ENCODE results near the gene H6PD.

Gene H6PD

GRCh38 chr1:9311029-9311428, 76.5 kb downstream of the H6PD start:
- Histone ChIP-seq H3K4me3 (ENCODE audit: low read depth, low read length) (no peak overlapping the region), H3K36me3 (peaks cover 4% of the 10 kb centered on the region), H3K27me3 (ENCODE audit: insufficient read depth, low read depth, severe bottlenecking) (no peaks in the 10 kb centered on the region), H3K9me3 (ENCODE audit: severe bottlenecking) (no peaks in the 10 kb centered on the region), H3K27ac (no peak overlapping the region)
- DNase-seq = no peak
- TF ChIP-seq CTCF (IDR thresholded peaks at IDR 0.05; ENCODE audit: low read depth, low read length) = no peak

- TF ChIP-seq CTCF (IDR thresholded peaks at IDR 0.05; ENCODE audit: low read depth, low read length) = no peak
- H3K4me3 ChIP-seq (ENCODE audit: low read depth, low read length) = no peak overlapping the region
- H3K27ac ChIP-seq = no peak overlapping the region
- no peaks in the 10 kb centered on the region for H3K27me3 ChIP-seq (ENCODE audit: insufficient read depth, low read depth, severe bottlenecking)
- peaks cover 4% of the 10 kb centered on the region for H3K36me3 ChIP-seq
- H3K9me3 ChIP-seq (ENCODE audit: severe bottlenecking) = no peaks in the 10 kb centered on the region
- no peak for DNase-seq
Measured at GRCh38 chr1:9311479-9311878, 76.9 kb downstream of the H6PD start.

GRCh38 chr1:9312168-9312720, 77.7 kb downstream of the H6PD start:
- Histone ChIP-seq H3K9me3 (ENCODE audit: severe bottlenecking) (no peaks in the 10 kb centered on the region), H3K36me3 (peaks cover 4% of the 10 kb centered on the region), H3K27me3 (ENCODE audit: insufficient read depth, low read depth, severe bottlenecking) (no peaks in the 10 kb centered on the region), H3K27ac (no peak overlapping the region), H3K4me3 (ENCODE audit: low read depth, low read length) (no peak overlapping the region)
- DNase-seq = no peak
- TF ChIP-seq CTCF (IDR thresholded peaks at IDR 0.05; ENCODE audit: low read depth, low read length) = no peak

GRCh38 chr1:9313576-9313975, 79.0 kb downstream of the H6PD start:
- H3K4me3 ChIP-seq (ENCODE audit: low read depth, low read length) = no peak overlapping the region
- no peaks in the 10 kb centered on the region for H3K9me3 ChIP-seq (ENCODE audit: severe bottlenecking)
- H3K27ac ChIP-seq = no peak overlapping the region
- peaks cover 8% of the 10 kb centered on the region for H3K36me3 ChIP-seq
- DNase-seq = no peak
- TF ChIP-seq CTCF (IDR thresholded peaks at IDR 0.05; ENCODE audit: low read depth, low read length) = no peak
- H3K27me3 ChIP-seq (ENCODE audit: insufficient read depth, low read depth, severe bottlenecking) = no peaks in the 10 kb centered on the region

- Histone ChIP-seq H3K27ac (no peak overlapping the region), H3K9me3 (ENCODE audit: severe bottlenecking) (no peaks in the 10 kb centered on the region), H3K36me3 (peaks cover 8% of the 10 kb centered on the region), H3K4me3 (ENCODE audit: low read depth, low read length) (no peak overlapping the region), H3K27me3 (ENCODE audit: insufficient read depth, low read depth, severe bottlenecking) (no peaks in the 10 kb centered on the region)
- no peak for TF ChIP-seq CTCF (IDR thresholded peaks at IDR 0.05; ENCODE audit: low read depth, low read length)
- no peak for DNase-seq
Measured at GRCh38 chr1:9314111-9314510, 79.5 kb downstream of the H6PD start.

- Histone ChIP-seq H3K4me3 (ENCODE audit: low read depth, low read length) (no peak overlapping the region), H3K36me3 (peaks cover 8% of the 10 kb centered on the region), H3K9me3 (ENCODE audit: severe bottlenecking) (no peaks in the 10 kb centered on the region), H3K27ac (no peak overlapping the region), H3K27me3 (ENCODE audit: insufficient read depth, low read depth, severe bottlenecking) (no peaks in the 10 kb centered on the region)
- no peak for DNase-seq
- TF ChIP-seq CTCF (IDR thresholded peaks at IDR 0.05; ENCODE audit: low read depth, low read length) = no peak
Measured at GRCh38 chr1:9314711-9315379, 80.3 kb downstream of the H6PD start.

Measured in WERI-Rb-1 (cell line).